Measurements from ENCODE around the gene UBE2D2. TPM values are rescaled to one million over a fixed set of nuclear protein-coding genes. Genes with fewer than 3 reads are reported as not detected.
"Not testable (repeated sequence)": the region's sequence is repeated elsewhere in the genome, so short reads cannot be mapped to it uniquely, and the experiment has no call there.

The UBE2D2 gene
- polyA plus RNA-seq, 5 donors = 139 to 179 (median 159) TPM

DNA sequence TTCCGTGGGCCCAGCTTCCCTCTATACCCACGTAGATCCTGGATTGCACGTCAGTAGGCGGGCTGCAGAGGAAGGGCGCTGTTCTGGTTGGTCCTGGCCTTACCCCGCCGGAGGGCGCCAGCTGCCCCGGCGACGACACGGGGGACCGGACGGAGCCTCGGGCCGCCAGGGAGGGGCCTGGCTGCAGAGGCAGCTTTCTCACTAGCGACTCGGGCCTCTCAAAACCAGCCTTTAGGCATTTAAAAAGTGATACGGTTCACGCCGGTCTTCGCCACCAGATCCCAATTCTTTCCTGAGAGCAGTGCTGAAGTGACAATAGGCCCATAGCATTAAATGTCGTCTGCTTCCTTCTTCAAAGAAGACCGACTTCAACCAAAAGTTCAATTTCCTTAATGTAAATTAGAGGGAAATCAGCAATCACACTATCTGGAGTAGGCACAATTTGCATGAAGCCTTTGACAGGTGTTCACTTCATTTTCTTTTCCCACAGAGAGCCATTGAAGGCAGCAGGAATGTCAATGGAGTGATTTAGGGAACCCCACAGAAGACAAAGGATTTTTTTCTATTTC is 17.6 kb upstream of the UBE2D2 start:
- peak in 1 of 2 donors; percentile 40 for DNase-seq

DNA sequence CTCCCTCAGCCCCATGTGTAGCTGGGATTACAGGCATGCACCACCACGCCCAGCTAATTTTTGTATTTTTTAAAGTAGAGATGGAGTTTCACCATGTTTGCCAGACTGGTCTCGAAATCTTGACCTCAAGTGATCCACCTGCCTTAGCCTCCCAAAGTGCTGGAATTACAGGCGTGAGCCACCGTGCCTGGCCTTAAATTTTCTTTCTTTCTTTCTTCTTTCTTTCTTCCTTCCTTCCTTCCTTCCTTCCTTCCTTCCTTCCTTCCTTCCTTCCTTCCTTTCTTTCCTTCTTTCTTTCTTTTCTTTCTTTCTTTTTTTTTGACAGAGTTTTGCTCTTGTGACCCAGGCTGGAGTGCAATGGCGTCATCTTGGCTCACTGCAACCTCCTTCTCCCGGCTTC is 14.5 kb upstream of the UBE2D2 start:
- DNase-seq = not testable (repeated sequence)

DNA sequence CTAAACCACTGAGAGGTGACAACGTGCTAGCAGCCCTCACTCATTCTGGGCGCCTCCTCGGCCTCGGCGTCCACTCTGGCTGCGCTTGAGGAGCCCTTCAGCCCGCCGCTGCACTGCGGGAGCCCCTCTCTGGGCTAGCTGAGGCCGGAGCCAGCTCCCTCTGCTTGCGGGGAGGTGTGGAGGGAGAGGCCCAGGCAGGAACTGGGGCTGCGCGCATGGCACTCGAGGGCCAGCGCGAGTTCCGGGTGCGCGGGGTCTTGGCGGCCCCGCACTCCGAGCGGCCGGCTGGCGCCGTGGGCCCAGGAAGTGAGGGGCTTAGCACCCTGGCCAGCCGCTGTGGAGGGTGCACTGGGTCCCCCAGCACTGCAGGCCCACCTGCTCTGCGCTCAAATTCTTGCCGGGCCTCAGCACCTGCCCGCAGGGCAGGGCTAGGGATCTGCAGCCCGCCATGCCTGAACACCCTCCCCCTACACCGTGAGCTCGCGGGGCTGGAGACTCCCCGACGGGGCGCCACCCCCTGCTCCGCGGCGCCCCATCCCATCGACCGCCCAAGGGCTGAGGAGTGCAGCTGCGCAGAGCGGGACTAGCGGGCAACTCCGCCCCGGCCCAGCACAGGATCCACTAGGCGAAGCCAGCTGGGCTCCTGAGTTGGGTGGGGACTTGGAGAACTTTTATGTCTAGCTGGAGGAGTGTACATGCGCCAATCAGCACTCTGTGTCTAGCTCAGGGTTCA is 11.8 kb upstream of the UBE2D2 start:
- DNase-seq = no peak

DNA sequence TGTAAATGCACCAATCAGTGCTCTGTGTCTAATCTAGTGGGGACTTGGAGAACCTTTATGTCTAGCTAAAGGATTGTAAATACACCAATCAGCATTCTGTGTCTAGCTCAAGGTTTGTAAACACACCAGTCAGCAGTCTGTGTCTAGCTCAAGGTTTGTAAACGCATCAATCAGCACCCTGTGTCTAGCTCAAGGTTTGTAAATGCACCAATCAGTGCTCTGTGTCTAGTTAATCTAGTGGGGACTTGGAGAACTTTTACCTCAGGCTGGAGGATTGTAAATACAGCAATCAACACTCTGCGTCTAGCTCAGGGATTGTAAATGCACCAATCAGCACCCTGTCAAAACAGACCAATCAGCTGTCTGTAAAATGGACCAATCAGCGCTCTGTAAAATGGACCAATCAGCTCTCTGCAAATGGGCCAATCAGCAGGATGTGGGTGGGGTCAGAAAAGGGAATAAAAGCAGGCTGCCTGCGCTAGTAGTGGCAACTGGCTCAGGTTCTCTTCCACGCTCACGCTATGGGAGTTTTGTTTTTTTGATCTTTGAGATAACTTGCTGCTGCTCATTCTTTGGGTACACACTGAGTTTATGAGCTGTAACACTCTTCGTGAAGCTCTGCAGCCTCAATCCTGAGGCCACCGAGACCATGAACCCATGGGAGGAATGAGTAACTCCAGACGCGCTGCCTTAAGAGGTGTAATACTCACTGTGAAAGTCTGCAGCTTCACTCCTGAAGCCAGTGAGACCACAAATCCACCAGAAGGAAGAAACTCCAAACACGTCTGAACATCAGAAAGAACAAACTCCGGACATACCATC is 10.9 kb upstream of the UBE2D2 start:
- not testable (repeated sequence) for DNase-seq

DNA sequence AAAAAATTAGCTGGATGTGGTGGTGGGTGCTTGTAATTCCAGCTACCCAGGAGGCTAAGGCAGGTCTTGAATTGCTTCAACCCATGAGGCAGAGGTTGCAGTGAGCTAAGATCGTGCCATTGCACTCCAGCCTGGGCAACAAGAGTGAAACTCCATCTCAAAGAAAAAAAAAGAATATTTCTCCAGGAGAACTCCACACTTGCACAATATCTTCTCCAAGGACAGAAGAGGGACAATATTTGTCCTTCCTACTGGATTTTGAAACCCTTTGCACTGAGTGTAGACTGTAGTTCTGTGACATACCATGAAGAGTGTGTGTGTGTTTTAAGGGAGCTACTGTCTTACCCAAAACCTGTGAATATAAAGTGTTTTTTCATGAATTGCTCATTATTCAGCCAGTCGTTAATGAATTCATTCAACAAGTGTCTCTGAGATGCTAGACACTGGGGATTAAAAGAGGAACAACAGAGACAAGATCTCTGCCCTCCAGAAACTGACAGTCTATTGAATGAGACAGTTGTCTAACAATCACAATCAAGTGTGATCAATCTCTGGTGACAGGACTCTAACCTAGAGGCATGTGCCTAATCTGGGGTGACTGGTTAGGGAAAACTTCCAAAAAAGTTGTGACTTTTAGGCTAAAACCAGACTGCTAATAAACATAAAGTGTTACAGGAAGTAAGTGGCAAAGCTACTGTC is 9.8 kb upstream of the UBE2D2 start:
- DNase-seq = no peak

DNA sequence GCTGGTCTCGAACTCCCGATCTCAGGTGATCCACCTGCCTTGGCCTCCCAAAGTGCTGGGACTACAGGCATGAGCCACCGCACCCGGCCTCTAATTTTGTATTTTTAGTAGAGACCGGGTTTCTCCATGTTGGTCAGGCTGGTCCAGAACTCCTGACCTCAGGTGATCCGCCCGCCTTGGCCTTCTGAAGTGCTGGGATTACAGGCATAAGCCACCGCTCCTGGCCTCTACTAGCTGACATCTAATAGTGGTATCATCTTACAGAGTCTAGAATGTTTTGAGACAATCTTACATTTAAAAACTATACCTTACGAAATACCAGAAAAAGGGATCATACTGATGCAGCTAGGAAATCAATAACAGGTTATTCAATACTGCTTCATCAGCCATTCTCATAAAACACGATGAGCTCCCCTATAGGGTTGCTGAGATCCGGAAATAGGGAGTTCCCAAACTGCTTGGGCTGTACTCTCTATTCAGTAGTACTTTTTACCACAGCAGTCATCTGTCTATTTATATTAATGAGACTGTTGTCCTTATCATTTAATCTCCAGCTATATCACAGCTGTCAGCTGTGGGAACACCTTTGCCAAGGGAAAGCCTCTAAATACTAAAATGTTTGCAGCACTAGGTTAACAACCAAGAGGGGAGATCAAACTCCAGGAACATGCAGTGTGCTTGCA is 8.1 kb upstream of the UBE2D2 start:
- no peak for DNase-seq

DNA sequence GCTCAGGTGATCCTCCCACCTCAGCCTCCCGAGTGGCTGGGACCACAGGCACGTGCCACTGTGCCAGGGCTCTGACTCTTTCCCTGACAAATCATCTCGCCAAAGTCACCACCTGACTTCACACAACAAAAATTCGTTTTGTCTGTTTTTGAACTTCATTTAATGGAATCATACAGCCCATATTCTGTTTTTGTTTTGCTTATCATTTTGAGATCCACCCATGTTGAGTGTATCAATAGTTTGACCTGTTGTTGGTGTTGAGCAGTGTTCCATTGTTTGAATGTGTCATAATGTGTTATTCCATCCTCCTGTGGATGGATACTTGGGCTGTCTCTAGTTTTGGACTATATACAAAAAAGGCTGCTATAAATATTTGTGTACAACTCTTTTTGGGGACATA is 6.9 kb upstream of the UBE2D2 start:
- no peak for DNase-seq

DNA sequence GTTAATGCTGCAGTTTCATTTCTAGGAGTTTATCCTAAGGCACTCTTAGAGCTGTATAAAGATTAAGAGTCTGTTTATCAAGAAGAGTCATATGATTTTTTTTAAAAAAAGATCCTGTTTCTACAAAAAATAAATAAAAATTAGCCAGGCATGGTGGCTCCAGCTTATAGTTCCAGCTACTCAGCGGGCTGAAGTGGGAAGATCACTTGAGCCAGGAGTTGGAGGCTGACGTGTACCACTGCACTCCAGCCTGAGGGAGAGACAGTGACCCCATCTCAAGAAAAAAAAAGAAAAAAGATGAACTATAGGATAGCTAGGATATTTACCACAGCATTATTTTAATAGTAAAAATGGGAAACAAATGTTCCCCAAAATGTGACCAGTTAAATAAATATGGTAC is 3.3 kb upstream of the UBE2D2 start:
- DNase-seq = no peak

DNA sequence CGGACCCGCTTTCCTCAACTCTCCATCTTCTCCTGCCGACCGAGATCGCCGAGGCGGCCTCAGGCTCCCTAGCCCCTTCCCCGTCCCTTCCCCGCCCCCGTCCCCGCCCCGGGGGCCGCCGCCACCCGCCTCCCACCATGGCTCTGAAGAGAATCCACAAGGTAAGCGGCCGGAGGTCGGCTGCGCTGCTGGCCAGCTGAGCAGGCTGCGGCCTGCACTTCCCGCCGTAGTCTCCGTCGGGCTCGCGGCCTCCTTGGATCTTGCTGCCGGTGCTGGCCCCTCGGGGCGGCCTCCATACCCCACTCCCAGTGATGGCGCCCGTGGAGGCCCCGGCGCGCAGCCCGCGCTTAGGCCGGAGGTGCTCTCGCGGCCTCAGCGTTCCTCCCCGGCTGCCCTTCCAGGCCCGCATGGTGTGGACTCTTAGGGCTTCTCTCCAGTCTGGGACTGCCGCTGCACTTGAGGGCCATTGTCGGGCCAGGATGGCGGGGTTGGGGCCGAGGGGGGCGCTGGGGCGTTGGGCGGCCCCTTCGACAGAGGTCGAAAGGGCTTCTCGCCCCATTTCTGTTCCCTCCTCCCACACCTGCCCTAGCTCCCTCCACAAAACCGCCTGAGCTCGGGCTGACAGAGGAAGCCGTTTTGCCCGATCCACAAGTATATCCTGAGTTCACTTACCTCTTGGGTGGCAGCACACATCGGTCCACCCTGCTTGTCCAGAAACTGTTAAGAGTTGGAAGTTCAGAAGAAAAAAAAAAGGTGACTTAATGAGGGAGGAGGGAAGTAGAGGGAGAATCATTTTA is 714 bp downstream of the UBE2D2 start:
- DNase-seq = peak; percentile 40 to 52

DNA sequence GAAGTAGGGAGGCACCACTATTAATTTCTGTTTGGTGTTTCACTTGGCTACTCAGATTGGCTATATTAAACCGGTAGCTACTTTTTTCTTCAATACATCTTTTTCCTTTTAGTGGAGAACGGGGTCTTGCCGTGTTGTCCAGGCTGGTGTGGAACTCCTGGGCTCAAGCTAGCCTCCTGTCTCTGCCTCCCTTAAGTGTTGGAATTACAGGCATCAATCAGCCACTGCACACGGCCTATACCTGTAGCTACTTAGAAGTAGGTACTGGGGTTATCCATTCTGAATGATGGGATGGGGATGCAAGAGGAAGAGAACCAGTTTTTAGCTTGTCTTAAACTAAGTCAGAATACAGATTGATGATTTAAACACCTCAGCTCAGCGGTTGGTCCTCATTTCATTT is 1.7 kb downstream of the UBE2D2 start:
- no peak for DNase-seq

DNA sequence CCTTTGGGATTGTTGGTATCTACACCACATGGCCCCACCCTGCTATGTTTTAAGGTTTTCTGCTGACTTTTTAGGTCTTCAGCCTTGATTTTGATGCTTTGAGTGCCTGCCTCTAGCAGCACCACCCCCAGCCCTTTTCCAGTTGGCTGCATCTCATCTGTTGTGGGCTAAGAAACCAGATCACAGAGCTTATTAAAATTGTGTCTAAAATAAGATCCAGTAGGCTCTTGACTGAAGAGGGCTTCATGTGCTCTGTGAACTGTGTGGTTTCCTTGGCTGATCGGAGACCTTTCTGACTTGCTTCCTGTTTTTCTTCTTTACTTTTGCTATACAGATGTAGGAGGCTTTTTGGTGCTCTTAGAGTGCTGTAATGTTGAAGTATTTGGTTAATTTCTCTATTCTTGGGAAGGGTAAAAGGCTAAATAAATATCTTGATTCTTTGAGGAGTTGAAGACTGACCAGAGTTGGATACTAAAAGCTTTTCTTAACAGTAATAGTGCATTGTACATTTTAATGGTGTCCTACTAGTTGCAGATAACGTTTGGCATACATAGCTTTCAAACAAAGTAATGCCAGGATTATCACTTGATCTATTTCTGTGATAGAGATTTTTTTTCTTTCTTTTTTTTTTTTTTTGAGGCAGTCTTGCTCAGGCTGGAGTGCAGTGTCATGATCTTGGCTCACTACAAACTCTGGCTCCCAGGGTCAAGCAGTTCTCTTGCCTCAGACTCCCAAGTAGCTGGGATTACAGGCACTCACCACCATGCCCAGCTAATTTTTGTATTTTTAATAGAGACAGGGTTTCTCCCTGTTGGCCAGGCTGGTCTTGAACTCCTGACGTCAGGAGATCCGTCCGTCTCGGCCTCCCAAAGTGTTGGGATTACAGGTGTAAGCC is 4.5 kb downstream of the UBE2D2 start:
- DNase-seq = no peak

DNA sequence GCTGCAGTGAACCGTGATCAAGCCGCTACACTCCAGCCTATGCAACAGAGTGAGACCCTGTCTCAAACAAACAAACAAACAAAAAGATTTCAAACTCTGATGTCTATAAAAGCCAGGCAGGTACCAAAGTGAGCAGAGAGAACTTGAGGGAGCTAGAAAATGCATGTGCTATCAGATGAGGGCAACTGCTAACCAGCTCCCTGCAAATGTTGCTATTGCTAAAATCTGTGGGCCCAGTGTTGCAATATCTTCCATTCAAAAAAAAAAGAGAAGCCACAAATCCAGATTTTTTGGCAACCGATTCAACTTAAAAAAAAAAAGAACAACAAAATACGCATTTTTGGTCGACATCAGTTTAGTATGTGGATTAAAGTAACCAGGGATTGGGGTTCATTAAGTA is 5.5 kb downstream of the UBE2D2 start:
- no peak for DNase-seq

DNA sequence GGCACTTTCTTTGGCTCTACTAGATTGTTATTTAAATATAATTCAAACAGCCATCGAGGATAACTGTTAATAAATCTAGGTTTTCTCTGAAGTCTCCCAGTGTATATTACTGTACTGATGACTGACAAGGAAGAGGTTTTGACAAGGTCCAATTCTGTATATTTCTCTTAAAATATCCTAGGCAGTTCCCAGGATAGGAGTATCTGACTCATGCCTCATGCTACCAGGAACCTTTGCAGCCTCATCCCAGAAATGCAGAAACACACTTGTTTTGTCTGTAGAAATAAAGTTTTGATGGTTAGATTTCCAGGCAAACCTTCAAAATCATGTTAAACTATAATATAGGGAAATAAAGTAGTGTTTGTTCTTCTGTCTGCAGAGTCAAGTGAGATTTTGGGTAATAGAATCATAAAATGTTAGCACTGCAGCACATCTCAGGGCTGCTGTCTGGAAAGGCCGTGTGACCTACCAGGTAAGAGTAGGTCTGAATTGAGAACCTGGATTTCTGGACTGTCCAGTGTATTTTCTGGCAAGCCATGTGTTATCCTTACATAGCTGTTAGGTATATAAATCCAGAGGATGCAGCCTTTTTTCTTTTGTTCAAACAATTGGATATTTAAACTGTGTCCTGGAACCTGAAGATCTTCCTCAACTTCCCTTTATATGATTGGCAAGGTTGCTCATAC is 8.3 kb downstream of the UBE2D2 start:
- no peak for DNase-seq

DNA sequence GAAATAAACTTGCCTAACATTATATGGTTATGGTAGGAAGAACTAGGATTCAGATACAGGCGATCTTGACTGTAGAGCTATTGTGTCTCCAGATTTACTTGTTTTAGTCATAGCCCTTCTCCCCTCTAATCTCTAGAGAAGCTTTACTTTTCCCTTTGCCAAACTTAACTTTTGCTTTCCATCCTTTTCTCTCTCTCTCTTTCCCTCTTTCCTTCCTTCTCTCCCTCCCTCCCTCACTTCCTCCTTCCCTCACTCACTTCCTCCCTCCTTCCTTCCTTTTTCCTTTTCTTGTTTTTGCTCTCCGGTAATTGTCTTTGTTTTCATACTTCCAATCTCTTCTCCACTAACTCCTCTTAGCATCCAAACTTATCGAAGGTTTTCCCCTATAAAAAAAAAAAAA is 10.4 kb downstream of the UBE2D2 start:
- DNase-seq = no peak

DNA sequence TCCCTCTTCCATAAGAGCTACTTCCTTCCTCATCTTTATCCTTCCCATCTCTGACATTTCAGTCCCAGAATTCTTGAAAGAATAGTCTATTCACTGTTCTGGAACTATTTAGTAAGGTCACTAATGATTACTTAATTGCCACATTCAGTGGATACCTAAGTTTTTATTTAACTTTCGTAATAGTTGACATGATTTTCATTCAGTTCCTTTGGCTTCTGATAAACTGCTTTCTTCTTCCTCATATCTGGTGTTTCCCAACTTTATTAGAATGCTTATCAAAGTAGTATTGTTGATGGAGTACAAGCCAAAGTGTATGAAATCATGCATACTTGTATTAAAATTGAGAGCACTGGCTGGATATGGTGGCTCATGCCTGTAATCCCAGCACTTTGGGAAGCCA is 10.8 kb downstream of the UBE2D2 start:
- DNase-seq = no peak

DNA sequence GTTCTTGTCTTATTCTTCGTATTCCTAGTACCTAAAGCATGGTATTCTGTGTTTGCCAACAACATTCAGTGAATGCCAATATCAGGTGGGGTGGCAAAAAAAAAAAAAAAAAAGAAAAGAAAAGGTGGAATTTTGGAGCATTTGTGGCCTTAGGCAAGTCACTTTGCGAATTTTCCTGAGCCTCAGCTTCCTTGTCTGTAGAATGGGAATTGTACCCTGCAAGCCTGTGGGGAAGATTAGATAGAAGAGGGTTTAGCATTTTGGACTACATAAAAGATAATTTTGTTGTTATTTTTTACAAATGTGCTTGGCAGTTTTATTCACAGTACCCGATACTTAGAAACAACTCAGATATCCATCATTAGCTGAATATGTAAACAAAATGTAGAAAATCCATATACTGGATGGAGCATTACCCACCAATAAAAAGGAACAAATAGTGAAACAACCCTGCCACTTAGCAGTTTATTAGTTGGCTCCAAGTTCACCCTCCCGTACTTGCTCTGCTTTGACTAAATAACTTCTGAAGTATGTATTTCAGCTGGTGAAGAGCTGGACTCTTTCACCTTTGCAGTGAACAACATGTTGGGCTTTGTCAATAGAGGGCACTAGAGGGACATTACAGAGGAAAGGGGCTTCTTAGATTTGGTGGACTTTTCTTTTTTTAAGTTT is 13.6 kb downstream of the UBE2D2 start:
- DNase-seq = no peak

DNA sequence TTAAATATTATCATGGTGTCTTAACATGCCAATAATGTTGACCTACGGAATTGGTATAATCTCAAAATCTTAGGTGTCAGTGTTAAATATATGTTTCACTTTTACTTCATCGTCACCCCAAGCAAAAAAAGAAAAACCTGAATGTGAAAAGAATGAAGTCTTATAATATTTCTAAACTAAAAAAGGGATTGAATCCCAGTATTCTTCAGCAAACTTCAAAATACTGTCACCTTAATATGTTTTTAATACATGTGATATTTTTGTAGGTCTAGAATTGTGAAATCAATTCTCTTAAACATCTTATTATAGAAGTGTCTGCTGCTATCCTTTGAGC is 14.1 kb downstream of the UBE2D2 start:
- no peak for DNase-seq

DNA sequence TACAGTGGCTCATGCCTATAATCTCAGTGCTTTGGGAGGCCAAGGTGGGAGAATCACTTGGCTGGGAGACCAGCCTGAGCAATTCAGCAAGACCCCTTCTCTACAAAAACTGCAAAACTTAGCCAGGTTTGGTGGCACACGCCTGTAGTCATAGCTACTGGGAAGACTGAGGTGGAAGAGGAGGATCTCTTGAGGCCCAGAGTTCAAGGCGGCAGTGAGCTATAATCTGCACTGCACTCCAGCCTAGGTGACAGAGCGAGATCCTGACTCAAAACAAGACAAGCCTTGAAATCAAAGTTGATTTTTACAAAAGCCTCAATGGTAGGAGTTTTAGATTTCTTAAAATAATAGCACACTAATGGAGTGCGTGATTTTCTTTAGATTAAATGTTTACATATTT is 14.6 kb downstream of the UBE2D2 start:
- DNase-seq = no peak

Data from right lung (tissue), 5 donors.